Measurements from ENCODE around the gene DNAH17.

Gene DNAH17

GRCh38 chr17:78494696-78495330, 82.4 kb downstream of the DNAH17 start:
- H3K4me1 ChIP-seq (ENCODE audit: insufficient read depth, low read length) = no peaks in the 10 kb centered on the region
- H3K9me3 ChIP-seq (ENCODE audit: low read length) = no peaks in the 10 kb centered on the region
- no peaks in the 10 kb centered on the region for H3K36me3 ChIP-seq (ENCODE audit: insufficient read depth, low read length)
- no peak overlapping the region for H3K4me3 ChIP-seq (ENCODE audit: low read length)
- no peak overlapping the region for H2AFZ ChIP-seq (ENCODE audit: low read depth, low read length)
- H3K27me3 ChIP-seq (ENCODE audit: insufficient read depth, low read length) = peaks cover 2% of the 10 kb centered on the region

GRCh38 chr17:78493853-78494695, 83.1 kb downstream of the DNAH17 start:
- Histone ChIP-seq H3K27me3 (ENCODE audit: insufficient read depth, low read length) (peaks cover 2% of the 10 kb centered on the region), H2AFZ (ENCODE audit: low read depth, low read length) (no peak overlapping the region), H3K4me1 (ENCODE audit: insufficient read depth, low read length) (no peaks in the 10 kb centered on the region), H3K4me3 (ENCODE audit: low read length) (no peak overlapping the region), H3K36me3 (ENCODE audit: insufficient read depth, low read length) (no peaks in the 10 kb centered on the region), H3K9me3 (ENCODE audit: low read length) (no peaks in the 10 kb centered on the region)

DNA sequence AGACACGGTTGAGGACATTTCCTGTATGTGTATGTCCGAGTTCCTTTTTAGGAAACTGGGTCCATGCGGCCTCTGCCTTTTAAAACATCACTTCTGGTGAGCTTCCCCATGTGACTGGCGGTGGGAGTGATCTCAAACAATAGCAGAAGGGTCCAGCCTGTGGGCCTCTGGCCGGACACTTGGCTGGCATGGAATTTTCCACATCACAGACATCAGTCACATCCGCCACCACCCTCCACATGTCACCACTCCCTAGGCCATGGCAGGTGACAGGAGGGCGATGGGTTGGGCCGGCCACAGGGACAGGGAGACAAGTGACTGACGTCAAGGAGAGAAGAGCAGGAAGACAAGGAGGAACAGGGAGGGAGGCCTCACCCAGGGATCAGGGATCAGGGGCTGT, 83.7 kb downstream of the DNAH17 start:
- Histone ChIP-seq H3K4me1 (ENCODE audit: insufficient read depth, low read length) (no peaks in the 10 kb centered on the region), H2AFZ (ENCODE audit: low read depth, low read length) (no peak overlapping the region), H3K4me3 (ENCODE audit: low read length) (no peak overlapping the region), H3K36me3 (ENCODE audit: insufficient read depth, low read length) (no peaks in the 10 kb centered on the region), H3K9me3 (ENCODE audit: low read length) (no peaks in the 10 kb centered on the region), H3K27me3 (ENCODE audit: insufficient read depth, low read length) (peaks cover 2% of the 10 kb centered on the region)

DNA sequence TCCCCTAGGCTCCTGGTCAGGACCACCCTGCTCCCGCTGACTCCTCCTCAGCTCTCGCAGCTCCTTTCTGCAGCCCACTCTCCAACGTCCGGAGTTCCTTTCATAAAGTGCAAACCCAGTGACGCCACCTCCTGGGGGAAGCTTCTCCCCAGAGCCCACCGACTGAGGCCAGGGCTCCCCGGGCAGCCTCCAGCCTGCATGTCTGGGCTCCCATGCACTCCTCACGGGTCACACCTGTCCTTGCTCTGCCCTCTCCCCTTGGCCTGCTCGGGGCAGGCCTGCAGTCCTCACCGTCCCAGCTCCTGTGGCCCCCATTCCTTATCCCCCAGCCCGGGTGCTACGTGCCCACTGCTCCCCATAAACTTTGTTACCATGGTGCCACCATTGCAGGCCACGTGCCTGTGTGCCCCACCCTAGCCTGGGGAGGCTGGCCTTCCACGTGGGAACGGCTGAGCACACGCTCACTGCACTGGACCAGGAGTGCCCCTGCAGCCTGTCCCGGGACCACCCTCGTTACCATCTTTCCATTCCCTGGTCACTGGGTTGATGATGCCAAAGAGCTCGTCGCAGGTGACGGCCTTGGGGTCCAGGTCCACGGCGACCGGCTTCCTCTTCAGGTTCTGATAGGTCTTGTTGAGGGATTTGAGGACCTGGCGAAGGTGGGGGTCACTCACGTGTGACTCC, 84.9 kb downstream of the DNAH17 start:
- Histone ChIP-seq H3K36me3 (ENCODE audit: insufficient read depth, low read length) (no peaks in the 10 kb centered on the region), H3K4me1 (ENCODE audit: insufficient read depth, low read length) (no peaks in the 10 kb centered on the region), H3K4me3 (ENCODE audit: low read length) (no peak overlapping the region)

DNA sequence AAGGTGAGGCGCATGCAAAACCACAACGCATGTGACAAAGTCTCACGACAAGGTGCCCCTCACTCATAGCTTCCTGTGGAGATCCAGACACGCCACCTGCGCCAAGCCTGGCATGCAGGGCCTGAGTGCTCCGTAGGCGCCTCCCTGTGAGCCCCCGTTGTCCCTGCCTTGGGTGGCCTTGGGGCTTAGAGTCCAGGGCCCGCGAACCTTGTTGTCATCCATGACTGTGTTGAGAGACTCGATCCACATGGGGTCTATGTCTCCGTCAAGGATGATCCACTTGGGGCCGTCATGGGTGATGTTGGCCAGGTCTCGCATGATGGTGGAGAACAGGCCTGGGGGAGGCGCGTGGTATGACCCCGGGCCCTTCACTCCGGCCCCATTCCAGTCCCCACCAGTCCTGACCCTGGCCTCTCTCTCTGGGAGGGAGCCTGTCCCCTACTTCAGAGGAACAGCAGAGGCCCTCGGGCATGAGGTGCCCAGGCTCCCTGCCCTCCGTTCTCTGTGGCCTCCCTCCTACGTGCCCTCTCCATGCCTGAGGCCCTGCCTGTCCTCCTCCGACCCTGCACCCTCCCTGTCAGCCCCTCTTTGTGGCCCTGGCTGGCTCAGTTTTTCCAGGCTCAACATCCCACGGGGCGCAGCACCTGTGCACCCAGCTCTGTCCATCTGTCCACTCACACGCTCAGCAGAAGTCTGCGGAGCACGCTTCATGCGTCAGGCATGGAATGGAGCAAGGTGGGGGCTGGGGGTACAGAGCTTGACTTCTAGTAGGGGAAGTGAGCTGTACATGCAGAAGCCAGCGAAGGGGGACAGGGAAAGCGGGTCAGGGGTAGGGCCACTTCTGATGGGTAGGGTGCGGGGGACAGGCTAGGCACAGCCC, 85.7 kb downstream of the DNAH17 start:
- H3K36me3 ChIP-seq (ENCODE audit: insufficient read depth, low read length) = no peaks in the 10 kb centered on the region
- H3K9me3 ChIP-seq (ENCODE audit: low read length) = no peaks in the 10 kb centered on the region
- H3K4me3 ChIP-seq (ENCODE audit: low read length) = no peak overlapping the region
- peaks cover 3% of the 10 kb centered on the region for H3K27me3 ChIP-seq (ENCODE audit: insufficient read depth, low read length)
- no peaks in the 10 kb centered on the region for H3K4me1 ChIP-seq (ENCODE audit: insufficient read depth, low read length)
- H2AFZ ChIP-seq (ENCODE audit: low read depth, low read length) = no peak overlapping the region

More for the DNA sequence above, 84.9 kb downstream of the DNAH17 start:
- Histone ChIP-seq H3K27me3 (ENCODE audit: insufficient read depth, low read length) (peaks cover 2% of the 10 kb centered on the region), H3K9me3 (ENCODE audit: low read length) (no peaks in the 10 kb centered on the region), H2AFZ (ENCODE audit: low read depth, low read length) (no peak overlapping the region)

DNA sequence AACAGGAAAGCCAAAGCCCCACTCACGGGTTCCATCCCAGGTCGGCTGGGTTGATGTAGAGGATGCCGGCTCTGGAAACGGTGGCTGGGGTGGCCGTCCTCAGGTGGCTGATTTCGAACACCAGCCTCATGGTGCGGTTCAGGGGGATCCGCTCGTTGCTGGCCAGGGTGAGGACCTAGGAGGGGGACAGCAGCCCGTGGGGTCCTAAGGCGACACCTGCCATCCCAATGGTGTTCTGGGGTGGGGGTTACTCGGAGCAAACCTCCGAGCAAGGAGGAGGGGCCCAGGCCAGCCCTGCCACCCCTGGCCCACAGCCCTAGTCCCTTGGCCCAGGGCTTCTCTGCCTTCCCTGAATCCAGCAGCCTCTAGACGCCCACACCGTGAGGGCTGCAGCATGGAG, 86.5 kb downstream of the DNAH17 start:
- H3K27me3 ChIP-seq (ENCODE audit: insufficient read depth, low read length) = peaks cover 12% of the 10 kb centered on the region
- H3K4me3 ChIP-seq (ENCODE audit: low read length) = no peak overlapping the region
- H2AFZ ChIP-seq (ENCODE audit: low read depth, low read length) = no peak overlapping the region
- H3K4me1 ChIP-seq (ENCODE audit: insufficient read depth, low read length) = no peaks in the 10 kb centered on the region
- peaks cover 2% of the 10 kb centered on the region for H3K9me3 ChIP-seq (ENCODE audit: low read length)
- no peaks in the 10 kb centered on the region for H3K36me3 ChIP-seq (ENCODE audit: insufficient read depth, low read length)

DNA sequence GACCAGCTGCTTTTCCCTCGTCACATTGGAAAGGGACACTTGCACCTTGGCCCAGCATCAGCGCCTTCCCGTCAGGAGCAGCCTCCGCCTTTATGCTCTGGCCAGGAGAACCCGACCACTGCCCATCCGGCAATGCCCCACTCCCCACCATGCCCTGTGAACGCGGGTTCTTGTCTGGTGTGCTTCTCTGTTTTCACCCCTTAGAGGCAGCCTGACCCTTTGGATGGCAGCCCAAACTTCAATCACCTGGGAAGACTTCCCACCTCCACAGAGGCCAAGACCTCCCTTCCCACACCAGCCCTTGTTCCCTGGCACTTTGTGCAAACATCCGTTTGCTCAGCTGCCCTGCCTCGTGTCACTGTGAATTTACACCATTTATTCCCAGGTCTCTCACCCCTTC, 87.0 kb downstream of the DNAH17 start:
- H3K9me3 ChIP-seq (ENCODE audit: low read length) = peaks cover 7% of the 10 kb centered on the region
- no peaks in the 10 kb centered on the region for H3K4me1 ChIP-seq (ENCODE audit: insufficient read depth, low read length)
- H3K4me3 ChIP-seq (ENCODE audit: low read length) = no peak overlapping the region
- H2AFZ ChIP-seq (ENCODE audit: low read depth, low read length) = no peak overlapping the region
- H3K36me3 ChIP-seq (ENCODE audit: insufficient read depth, low read length) = no peaks in the 10 kb centered on the region
- peaks cover 17% of the 10 kb centered on the region for H3K27me3 ChIP-seq (ENCODE audit: insufficient read depth, low read length)

DNA sequence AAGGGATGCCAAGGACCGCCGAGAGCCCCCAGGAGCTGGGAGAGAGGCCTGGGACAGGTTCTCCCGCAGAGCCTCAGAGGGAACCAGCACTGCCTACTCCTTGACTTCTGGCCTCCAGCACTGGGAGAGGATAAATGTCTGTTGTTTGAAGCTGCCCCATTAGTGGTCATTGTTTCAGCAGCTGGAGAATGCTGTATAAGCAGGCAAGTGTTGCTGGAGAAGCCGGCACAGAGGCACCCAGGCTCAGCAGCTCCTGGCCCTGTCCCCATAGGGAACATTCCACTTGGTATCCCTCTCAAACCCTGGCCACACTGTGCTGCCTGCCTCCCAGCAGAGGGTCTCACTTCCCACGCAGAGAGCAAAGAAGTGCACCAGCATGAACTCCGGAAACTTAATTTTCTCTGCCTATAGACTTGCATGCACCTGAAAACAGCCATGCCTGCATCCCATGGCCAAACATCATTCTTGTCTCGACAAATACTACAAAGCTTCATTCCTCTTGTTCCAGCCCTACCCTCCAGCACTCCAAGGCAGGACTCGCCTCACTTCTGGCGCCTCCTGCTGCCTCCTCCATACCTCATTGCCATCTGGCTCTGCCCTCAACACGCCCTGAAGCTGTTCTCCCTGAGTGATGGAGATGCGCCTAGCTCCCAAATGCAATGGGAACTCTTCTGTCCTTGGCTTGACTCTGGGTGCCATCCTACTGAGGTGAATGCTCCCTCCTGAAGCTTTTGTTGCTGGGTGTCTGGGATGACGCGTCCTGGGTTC, 88.1 kb downstream of the DNAH17 start:
- Histone ChIP-seq H3K4me3 (ENCODE audit: low read length) (no peak overlapping the region), H3K36me3 (ENCODE audit: insufficient read depth, low read length) (no peaks in the 10 kb centered on the region), H2AFZ (ENCODE audit: low read depth, low read length) (no peak overlapping the region), H3K4me1 (ENCODE audit: insufficient read depth, low read length) (no peaks in the 10 kb centered on the region), H3K9me3 (ENCODE audit: low read length) (peaks cover 10% of the 10 kb centered on the region), H3K27me3 (ENCODE audit: insufficient read depth, low read length) (peaks cover 26% of the 10 kb centered on the region)

GRCh38 chr17:78488156-78488555, 89.0 kb downstream of the DNAH17 start:
- H3K4me1 ChIP-seq (ENCODE audit: insufficient read depth, low read length) = no peaks in the 10 kb centered on the region
- peaks cover 26% of the 10 kb centered on the region for H3K27me3 ChIP-seq (ENCODE audit: insufficient read depth, low read length)
- no peak overlapping the region for H3K4me3 ChIP-seq (ENCODE audit: low read length)
- no peak overlapping the region for H2AFZ ChIP-seq (ENCODE audit: low read depth, low read length)
- H3K9me3 ChIP-seq (ENCODE audit: low read length) = peaks cover 10% of the 10 kb centered on the region
- H3K36me3 ChIP-seq (ENCODE audit: insufficient read depth, low read length) = no peaks in the 10 kb centered on the region

DNA sequence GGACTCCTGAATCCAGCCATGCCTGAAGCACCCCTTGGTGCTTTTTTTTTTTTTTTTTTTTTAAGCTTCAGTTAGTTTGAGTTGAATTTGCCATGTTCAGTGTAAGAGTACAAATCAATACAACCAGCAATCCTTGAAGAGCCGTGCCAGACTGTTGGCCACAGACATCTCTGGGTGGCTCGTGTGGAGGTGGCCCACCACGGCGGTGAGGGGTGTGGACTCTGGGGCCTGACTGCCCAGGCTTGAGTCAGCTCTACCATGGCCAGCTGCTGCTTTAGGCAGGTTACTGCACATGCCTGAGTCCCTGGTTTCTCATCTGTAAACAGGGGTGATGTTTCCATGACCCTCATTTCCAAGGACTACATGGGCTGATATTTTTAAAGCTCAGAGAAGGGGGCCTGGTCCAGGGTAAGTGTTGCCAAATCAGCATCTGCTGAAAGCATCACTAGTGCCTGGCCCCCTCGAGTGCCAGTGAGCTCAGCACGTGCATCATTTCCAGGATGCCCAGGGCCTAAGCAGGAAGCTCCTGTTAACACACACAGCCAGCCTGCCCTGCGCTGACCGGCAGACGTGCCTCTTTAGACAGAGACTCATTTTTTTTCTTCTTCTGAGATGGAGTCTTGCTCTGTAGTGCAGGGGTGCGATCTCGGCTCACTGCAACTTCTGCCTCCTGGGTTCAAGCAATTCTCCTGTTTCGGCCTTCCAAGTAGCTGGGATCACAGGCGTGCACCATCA, 90.1 kb downstream of the DNAH17 start:
- Histone ChIP-seq H3K27me3 (ENCODE audit: insufficient read depth, low read length) (peaks cover 24% of the 10 kb centered on the region), H3K4me1 (ENCODE audit: insufficient read depth, low read length) (no peaks in the 10 kb centered on the region), H3K36me3 (ENCODE audit: insufficient read depth, low read length) (no peaks in the 10 kb centered on the region), H2AFZ (ENCODE audit: low read depth, low read length) (no peak overlapping the region), H3K4me3 (ENCODE audit: low read length) (no peak overlapping the region), H3K9me3 (ENCODE audit: low read length) (peaks cover 10% of the 10 kb centered on the region)

DNA sequence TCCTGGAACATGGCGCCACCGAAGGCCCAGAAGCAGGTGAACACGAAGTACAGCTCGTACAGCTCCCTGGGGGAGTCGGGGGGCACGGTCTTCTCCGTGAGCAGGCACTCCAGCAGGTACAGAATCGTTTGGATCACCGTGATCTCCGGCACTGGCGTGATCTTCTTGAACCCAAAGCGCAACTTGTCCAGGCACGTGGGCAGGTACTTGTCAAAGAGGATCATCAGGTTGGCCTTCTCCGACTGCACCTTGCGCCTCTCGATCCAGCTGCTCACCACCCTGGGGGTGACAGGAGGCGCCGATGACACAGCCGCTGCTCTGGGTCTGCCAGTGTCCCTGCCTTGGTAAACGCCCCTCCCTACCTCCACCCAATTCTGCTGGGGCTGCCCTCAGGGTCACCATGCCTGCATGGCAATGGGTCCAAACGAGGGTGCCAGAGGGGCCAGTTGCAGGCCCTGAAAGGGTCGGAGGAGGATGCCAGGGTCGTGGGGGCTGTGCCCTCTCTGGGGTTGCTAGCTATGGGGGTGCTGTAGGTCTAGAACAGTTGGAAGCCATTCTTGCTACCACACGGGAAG, 90.9 kb downstream of the DNAH17 start:
- H3K4me3 ChIP-seq (ENCODE audit: low read length) = no peak overlapping the region
- peaks cover 24% of the 10 kb centered on the region for H3K27me3 ChIP-seq (ENCODE audit: insufficient read depth, low read length)
- no peak overlapping the region for H2AFZ ChIP-seq (ENCODE audit: low read depth, low read length)
- no peaks in the 10 kb centered on the region for H3K36me3 ChIP-seq (ENCODE audit: insufficient read depth, low read length)
- no peaks in the 10 kb centered on the region for H3K4me1 ChIP-seq (ENCODE audit: insufficient read depth, low read length)
- peaks cover 10% of the 10 kb centered on the region for H3K9me3 ChIP-seq (ENCODE audit: low read length)
